CD4-positive, alpha-beta T cell (primary cell): ENCODE data around the gene APOOL. TPM values are rescaled to one million over a fixed set of nuclear protein-coding genes. Genes with fewer than 3 reads are reported as not detected.

Experiments used
- ATAC-seq: fragments of 200-7000 bp; cut with Tn5 transposase; one replicate; pipeline ENCODE4 v1.10.0; 2022; ENCODE audit warnings: mild to moderate bottlenecking; ENCODE audit not compliant: poor library complexity
- CTCF ChIA-PET: fragments of 350-600 bp; sonication (Branson Sonifier 250); formaldehyde crosslinking; loops from one replicate; lab custom pipeline; 2021; ENCODE audit warnings: antibody characterized with exemption, inconsistent platforms; lab: Charles Lee
- POLR2A ChIA-PET: fragments of 350-600 bp; sonication (Branson Sonifier 250); formaldehyde crosslinking; loops from one replicate; lab custom pipeline; 2021; ENCODE audit warnings: antibody characterized with exemption, inconsistent platforms; lab: Charles Lee
- DNase-seq, 14 experiments: peaks; one replicate each; pipeline ENCODE4 v3.0.0-alpha.2; 2013 to 2020; ENCODE audit warnings: mixed read lengths in 2 of 14
- H3K27ac ChIP-seq, 2 donors: one replicate each; pipeline versions ENCODE4 v1.5.1 to v1.7.0; 2013; ENCODE audit warnings: low read length in 2 of 2, low read depth in 1 of 2, mild to moderate bottlenecking in 1 of 2
- H3K27me3 ChIP-seq, 2 experiments: 1 replicate in 1 of 2; 2 replicates in 1 of 2; pipeline versions ENCODE4 v1.6.1 to v1.7.0; 2013; ENCODE audit warnings: low read length in 2 of 2, control low read depth in 1 of 2, mild to moderate bottlenecking in 1 of 2, moderate library complexity in 1 of 2; ENCODE audit not compliant: insufficient read depth in 2 of 2, control insufficient read depth in 1 of 2
- H3K36me3 ChIP-seq: one replicate; pipeline ENCODE4 v1.6.1; 2013; ENCODE audit warnings: low read length, control low read depth; ENCODE audit not compliant: insufficient read depth
- H3K4me1 ChIP-seq: one replicate; pipeline ENCODE4 v1.6.1; 2013; ENCODE audit warnings: low read length, control low read depth; ENCODE audit not compliant: insufficient read depth
- H3K4me3 ChIP-seq: one replicate; pipeline ENCODE4 v1.5.1; 2013; ENCODE audit warnings: mild to moderate bottlenecking, low read length, moderate library complexity
- H3K9me3 ChIP-seq, 2 experiments: 1 replicate in 1 of 2; 2 replicates in 1 of 2; pipeline versions ENCODE4 v1.6.1 to v1.7.0; 2013; ENCODE audit warnings: low read length in 2 of 2, mild to moderate bottlenecking in 2 of 2, control low read depth in 1 of 2, moderate library complexity in 1 of 2; ENCODE audit not compliant: control insufficient read depth in 1 of 2, insufficient read depth in 1 of 2
- H3K27ac Mint-ChIP-seq: one replicate; pipeline ENCODE4 v1.8.0; 2020; ENCODE audit warnings: mixed read lengths
- H3K27me3 Mint-ChIP-seq: one replicate; pipeline ENCODE4 v1.8.0; 2021; ENCODE audit warnings: mixed read lengths
- H3K36me3 Mint-ChIP-seq: one replicate; pipeline ENCODE4 v1.8.0; 2021; ENCODE audit warnings: low read depth, mixed read lengths
- H3K4me1 Mint-ChIP-seq: one replicate; pipeline ENCODE4 v1.8.0; 2021; ENCODE audit warnings: low read depth, mixed read lengths
- H3K4me3 Mint-ChIP-seq: one replicate; pipeline ENCODE4 v1.8.0; 2020; ENCODE audit warnings: mild to moderate bottlenecking, mixed read lengths
- H3K9me3 Mint-ChIP-seq: one replicate; pipeline ENCODE4 v1.8.0; 2020; ENCODE audit warnings: mixed read lengths
- CTCF ChIP-seq: fragments of 200-600 bp; IDR thresholded peaks from one replicate; pipeline ENCODE4 v1.8.0; 2022; ENCODE audit warnings: antibody characterized with exemption, mild to moderate bottlenecking
- intact Hi-C, 2 experiments: fragments of 100-400 bp; cut with DNase I in 1 of 2; cut with micrococcal nuclease in 1 of 2; formaldehyde crosslinking; loops; one replicate each; pipeline versions ENCODE4 v1.15.1 to v1.9.0; 2023 to 2025; cut with DNase I, micrococcal nuclease
- total RNA-seq, 174 experiments: library from RNA in 2 of 174; stranded (reverse) in 2 of 174; gene quantifications; one replicate each; pipeline ENCODE4 v1.2.3 and lab custom pipeline; 2021 to 2026

APOOL gene
- total RNA-seq, 2 experiments from 2014 or later = 6.0 to 6.6 TPM

- Histone ChIP-seq H3K27me3 (no peaks in the 10 kb centered on the region), H3K4me3 (no peak overlapping the region), H3K27ac (no peak overlapping the region), H3K9me3 (no peaks in the 10 kb centered on the region), H3K4me1 (no peaks in the 10 kb centered on the region), H3K36me3 (no peaks in the 10 kb centered on the region)
- ATAC-seq (no peak), DNase-seq (no peak)
- ChIA-PET POLR2A (no interaction called here), CTCF (no interaction called here)
- Mint-ChIP-seq H3K4me1 (no peaks in the 10 kb centered on the region), H3K36me3 (no peaks in the 10 kb centered on the region), H3K4me3 (no peak overlapping the region), H3K27me3 (no peaks in the 10 kb centered on the region), H3K27ac (no peak overlapping the region), H3K9me3 (no peaks in the 10 kb centered on the region)
- TF ChIP-seq CTCF = no peak
- intact Hi-C loops = loop anchor here in 1 of 2 experiments (10.0 kb wide), 1 partner anchor 430 kb away; no protein-coding TSS in a partner anchor
These were observed 111.1 kb downstream of the APOOL start for GRCh38 chrX:85114776-85115175.

GRCh38 chrX:85115252-85115651, 111.6 kb downstream of the APOOL start:
- CTCF ChIA-PET = no interaction called here
- Histone ChIP-seq H3K27ac (no peak overlapping the region), H3K36me3 (no peaks in the 10 kb centered on the region), H3K27me3 (no peaks in the 10 kb centered on the region), H3K4me1 (no peaks in the 10 kb centered on the region), H3K4me3 (no peak overlapping the region), H3K9me3 (no peaks in the 10 kb centered on the region)
- Mint-ChIP-seq H3K27ac (no peak overlapping the region), H3K9me3 (no peaks in the 10 kb centered on the region), H3K4me3 (no peak overlapping the region), H3K27me3 (no peaks in the 10 kb centered on the region), H3K36me3 (no peaks in the 10 kb centered on the region), H3K4me1 (no peaks in the 10 kb centered on the region)
- ATAC-seq (no peak), DNase-seq (no peak)
- TF ChIP-seq CTCF = no peak
- intact Hi-C loops = loop anchor here in 1 of 2 experiments (10.0 kb wide), 1 partner anchor 430 kb away; no protein-coding TSS in a partner anchor
- POLR2A ChIA-PET = no interaction called here

- TF ChIP-seq CTCF = no peak
- CTCF ChIA-PET = no interaction called here
- Histone ChIP-seq H3K4me3 (no peak overlapping the region), H3K36me3 (no peaks in the 10 kb centered on the region), H3K27ac (no peak overlapping the region), H3K27me3 (no peaks in the 10 kb centered on the region), H3K9me3 (no peaks in the 10 kb centered on the region), H3K4me1 (no peaks in the 10 kb centered on the region)
- Mint-ChIP-seq H3K27me3 (no peaks in the 10 kb centered on the region), H3K4me3 (no peak overlapping the region), H3K9me3 (no peaks in the 10 kb centered on the region), H3K36me3 (no peaks in the 10 kb centered on the region), H3K4me1 (no peaks in the 10 kb centered on the region), H3K27ac (no peak overlapping the region)
- intact Hi-C loops = no loop called here
- DNase-seq (no peak), ATAC-seq (no peak)
- POLR2A ChIA-PET = no interaction called here
These were observed 132.7 kb downstream of the APOOL start for GRCh38 chrX:85136409-85136808.
